HL-60 (cell line): ENCODE measurements around the gene CERS1.

Source experiments
- REST ChIP-seq: IDR thresholded peaks from 2 replicates; pipeline ENCODE4 v1.6.1; 2012; ENCODE audit warnings: low read depth; ENCODE audit not compliant: insufficient replicate concordance
- TF ChIP-seq, protein P1 (sequence below): IDR thresholded peaks from one replicate; pipeline ENCODE4 v1.5.1; 2011; ENCODE audit warnings: low read length, control low read depth, inconsistent platforms; ENCODE audit not compliant: insufficient read depth

- TF ChIP-seq, protein P1, sequence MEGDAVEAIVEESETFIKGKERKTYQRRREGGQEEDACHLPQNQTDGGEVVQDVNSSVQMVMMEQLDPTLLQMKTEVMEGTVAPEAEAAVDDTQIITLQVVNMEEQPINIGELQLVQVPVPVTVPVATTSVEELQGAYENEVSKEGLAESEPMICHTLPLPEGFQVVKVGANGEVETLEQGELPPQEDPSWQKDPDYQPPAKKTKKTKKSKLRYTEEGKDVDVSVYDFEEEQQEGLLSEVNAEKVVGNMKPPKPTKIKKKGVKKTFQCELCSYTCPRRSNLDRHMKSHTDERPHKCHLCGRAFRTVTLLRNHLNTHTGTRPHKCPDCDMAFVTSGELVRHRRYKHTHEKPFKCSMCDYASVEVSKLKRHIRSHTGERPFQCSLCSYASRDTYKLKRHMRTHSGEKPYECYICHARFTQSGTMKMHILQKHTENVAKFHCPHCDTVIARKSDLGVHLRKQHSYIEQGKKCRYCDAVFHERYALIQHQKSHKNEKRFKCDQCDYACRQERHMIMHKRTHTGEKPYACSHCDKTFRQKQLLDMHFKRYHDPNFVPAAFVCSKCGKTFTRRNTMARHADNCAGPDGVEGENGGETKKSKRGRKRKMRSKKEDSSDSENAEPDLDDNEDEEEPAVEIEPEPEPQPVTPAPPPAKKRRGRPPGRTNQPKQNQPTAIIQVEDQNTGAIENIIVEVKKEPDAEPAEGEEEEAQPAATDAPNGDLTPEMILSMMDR = no peak
- no peak for TF ChIP-seq REST
These were observed 63.4 kb downstream of the CERS1 start for GRCh38 chr19:18832306-18833140.
